AG09309 (cell line): ENCODE measurements around the gene PEPD.

Experiments
- DNase-seq: peaks from one replicate; pipeline ENCODE4 v3.0.0-alpha.2; 2010; ENCODE audit warnings: low read depth
- H3K4me3 ChIP-seq: 2 replicates; pipeline ENCODE4 v1.5.1; 2011; ENCODE audit warnings: mild to moderate bottlenecking, low read depth, low read length, moderate library complexity; ENCODE audit not compliant: control insufficient read depth
- TF ChIP-seq, protein P1 (sequence below): IDR thresholded peaks from 2 replicates; pipeline ENCODE4 v1.5.1; 2011; ENCODE audit warnings: mild to moderate bottlenecking, low read depth, low read length, inconsistent platforms; ENCODE audit not compliant: insufficient read depth, control insufficient read depth; ENCODE audit errors: missing control alignments

PEPD gene

DNA sequence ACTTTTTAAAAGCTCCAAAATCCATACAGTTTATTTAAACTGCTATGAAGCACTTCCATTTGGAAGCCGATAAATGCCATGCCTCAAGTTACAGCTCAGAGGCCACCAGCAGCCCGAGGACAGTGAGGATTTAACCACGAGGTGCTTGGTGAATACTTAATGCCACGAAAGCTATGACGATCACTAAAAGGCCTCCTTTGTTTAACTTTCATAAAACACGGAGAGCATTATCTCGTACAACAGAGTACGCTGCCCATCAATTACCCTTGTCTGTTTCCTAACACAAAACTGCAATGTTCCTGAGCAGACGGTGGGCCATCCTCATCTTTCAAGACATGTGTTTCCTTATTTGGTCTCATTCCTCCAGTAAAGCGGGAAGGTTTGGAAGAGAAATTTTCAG lies 58.4 kb downstream of the PEPD start:
- DNase-seq = no peak
- TF ChIP-seq, protein P1, sequence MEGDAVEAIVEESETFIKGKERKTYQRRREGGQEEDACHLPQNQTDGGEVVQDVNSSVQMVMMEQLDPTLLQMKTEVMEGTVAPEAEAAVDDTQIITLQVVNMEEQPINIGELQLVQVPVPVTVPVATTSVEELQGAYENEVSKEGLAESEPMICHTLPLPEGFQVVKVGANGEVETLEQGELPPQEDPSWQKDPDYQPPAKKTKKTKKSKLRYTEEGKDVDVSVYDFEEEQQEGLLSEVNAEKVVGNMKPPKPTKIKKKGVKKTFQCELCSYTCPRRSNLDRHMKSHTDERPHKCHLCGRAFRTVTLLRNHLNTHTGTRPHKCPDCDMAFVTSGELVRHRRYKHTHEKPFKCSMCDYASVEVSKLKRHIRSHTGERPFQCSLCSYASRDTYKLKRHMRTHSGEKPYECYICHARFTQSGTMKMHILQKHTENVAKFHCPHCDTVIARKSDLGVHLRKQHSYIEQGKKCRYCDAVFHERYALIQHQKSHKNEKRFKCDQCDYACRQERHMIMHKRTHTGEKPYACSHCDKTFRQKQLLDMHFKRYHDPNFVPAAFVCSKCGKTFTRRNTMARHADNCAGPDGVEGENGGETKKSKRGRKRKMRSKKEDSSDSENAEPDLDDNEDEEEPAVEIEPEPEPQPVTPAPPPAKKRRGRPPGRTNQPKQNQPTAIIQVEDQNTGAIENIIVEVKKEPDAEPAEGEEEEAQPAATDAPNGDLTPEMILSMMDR = no peak
- no peak overlapping the region for H3K4me3 ChIP-seq

DNA sequence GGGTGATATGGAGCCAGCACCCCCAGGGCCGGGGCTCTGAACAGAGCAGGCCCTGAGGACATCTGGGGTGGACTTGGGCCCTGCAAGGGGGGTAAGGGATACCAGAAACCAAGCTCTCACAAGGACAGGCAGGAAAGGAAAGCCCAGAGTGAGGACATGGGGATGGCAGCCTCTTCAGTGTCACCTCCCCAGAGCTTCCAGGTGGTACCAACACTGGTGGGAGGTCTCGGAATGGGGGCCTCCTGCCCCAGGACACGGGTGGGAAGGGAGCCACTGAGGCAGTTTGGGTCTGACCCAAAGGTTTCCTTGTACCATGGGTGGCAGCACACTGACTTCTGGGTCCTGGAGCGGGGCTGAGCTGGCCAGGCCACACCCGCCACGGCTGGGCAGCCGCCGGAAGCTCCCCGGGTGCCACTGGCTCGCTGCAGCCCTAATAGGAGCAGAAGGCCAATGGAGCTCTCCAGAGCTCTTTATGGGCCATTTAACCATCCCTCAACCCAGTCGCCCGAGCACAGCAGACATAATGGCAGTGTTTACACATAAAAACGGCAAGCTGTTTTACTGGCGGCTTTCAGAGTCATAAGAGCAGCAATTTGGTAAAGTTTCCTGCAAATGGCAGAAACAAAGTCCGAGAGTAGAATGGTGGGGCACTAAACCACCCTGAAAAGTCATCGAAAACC lies 59.3 kb downstream of the PEPD start:
- TF ChIP-seq, protein P1 = no peak
- no peak for DNase-seq
- H3K4me3 ChIP-seq = no peak overlapping the region

DNA sequence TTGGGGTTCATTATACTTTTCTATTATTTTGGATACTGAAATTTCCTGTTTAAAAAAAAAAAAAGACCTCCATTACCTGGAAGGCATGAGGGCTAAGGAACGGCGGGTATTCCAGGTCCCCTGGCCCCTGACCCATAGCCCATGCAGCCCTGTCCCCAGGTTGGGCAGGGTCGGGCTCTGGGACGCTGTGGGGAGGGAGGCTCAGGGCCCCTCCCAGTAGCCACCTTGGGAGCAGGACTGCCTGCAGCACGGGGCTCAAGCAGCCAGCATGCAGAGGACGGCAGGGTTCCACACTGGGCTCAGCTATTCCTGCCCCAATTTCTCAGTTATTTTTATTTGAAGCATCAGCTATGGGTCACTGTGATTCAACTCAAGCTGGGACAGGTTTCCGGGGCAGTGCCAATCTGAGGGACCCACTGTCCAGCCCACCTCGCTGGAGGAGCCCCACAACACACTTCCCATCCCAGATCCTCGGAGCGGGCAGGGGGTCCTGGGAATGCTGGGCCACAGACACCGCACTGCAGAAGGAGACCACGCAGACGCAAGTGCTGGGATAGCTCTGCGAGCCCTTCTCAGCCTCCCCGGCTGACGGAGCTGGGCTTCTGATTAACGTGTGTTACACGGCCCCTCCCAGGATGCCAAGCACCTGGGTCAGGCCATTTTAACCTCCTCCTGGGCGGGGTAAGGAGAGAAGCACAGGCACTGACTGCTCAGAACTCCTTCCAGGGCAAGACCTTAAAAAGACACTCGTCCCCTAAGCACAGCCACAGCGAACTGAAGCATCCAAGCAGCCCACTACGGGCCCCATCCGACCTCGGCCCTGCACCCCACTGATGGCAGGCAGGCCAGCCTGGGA lies 60.1 kb downstream of the PEPD start:
- no peak overlapping the region for H3K4me3 ChIP-seq
- TF ChIP-seq, protein P1 = no peak
- DNase-seq = no peak

DNA sequence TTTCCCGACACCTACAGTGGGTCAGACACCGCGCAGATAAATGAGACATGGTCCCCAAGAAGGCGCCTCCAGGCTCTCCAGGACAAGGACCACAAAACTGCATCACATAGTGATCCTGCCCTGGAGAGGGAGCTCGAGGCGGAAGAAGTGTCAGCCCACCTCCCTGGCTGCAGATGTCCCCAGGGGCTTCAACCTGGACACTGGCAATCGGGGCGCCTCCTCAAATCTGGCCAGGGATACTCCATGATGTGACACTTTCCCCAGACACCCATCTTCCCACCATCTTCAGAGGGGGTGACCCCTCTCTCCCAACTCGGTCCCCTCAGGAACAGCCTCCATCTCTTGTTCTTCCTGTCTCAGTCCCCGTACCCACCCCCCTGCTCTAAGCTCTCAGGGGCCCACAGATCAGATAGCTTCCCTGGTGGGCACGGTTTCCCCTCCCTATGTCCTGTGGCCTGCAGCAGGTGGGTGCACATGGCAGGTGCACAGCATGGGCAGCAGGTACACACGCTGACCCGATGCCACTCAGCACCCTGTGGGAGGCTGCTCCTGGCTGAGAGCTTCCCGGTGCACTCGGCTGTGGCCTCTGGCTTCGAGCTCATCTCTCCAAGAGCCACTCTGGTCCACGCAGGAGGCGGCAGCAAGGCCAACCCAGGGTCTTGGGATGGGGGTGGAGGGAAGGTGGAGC lies 61.2 kb downstream of the PEPD start:
- no peak overlapping the region for H3K4me3 ChIP-seq
- TF ChIP-seq, protein P1 = no peak
- DNase-seq = no peak

DNA sequence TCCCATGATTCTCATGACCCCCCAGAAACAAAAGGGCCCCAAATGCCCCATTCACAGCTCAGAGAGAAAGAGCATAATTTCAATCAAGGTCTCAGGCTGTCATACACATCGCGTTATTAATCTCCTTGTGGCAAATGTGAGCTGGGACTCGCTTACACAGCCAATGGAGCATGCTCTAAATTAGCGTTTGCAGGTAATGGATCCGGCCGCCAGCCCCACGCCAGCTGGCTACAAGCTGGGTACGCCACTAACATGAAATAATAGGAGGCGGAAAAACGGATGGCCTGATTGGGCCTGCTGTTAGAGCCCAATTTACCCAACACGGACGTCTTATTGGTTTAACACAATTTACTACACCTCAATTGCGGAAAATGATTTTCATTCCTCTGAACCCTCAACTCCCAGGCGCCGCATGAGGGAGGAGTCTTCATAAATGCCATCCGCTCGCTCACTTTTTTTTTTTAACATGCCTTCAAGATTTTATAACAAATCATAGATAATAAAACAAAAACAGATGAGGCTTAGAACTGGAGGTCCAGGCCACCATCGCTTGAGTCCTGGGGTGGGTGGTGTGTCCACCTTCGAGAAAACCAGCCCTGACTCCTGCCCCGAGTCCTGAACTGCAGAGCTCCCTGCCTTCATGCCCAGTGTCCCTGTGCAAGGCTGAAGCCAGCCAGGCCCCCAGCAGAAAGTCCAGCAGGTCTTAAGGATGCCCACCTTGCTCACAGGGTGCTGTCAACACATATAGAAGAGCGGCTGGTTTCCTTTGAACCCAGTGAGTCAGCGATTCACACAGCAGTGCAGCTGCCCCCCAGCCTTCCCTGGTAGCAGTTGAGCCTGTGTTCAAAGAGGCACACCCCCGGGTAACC lies 62.1 kb downstream of the PEPD start:
- TF ChIP-seq, protein P1 = no peak
- no peak overlapping the region for H3K4me3 ChIP-seq
- no peak for DNase-seq

DNA sequence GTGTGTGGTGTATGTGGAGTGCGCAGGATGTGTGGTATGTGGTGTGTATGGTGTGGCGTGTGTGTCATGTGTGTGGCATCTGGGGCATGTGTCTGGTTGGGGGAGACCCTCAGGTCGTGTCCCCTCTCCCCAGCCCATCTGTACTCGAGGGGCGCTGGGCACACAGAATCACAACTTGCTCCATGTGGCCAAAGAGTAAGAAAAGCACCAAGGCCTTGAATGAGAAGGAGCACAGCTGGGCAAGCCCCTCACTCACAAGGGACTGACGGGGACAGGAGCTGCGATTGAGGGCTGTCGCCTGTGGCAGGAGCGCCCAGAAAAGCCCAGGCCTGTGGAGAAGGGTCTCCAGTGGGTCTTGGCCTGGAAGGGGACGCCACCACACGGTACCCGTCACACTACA lies 62.8 kb downstream of the PEPD start:
- no peak overlapping the region for H3K4me3 ChIP-seq
- TF ChIP-seq, protein P1 = no peak
- no peak for DNase-seq
